HG02943 (cell line): Measurements from ENCODE around the gene POMT1.

Experiments
- ATAC-seq: cut with Tn5 transposase; IDR thresholded peaks from one replicate; pipeline ENCODE4 v1.9.1; 2021; ENCODE audit warnings: mild to moderate bottlenecking, low read depth, moderate library complexity; ENCODE audit not compliant: unreplicated experiment

The POMT1 gene

GRCh38 chr9:131522257-131523085 is 19.8 kb downstream of the POMT1 start:
- ATAC-seq: no peak

DNA sequence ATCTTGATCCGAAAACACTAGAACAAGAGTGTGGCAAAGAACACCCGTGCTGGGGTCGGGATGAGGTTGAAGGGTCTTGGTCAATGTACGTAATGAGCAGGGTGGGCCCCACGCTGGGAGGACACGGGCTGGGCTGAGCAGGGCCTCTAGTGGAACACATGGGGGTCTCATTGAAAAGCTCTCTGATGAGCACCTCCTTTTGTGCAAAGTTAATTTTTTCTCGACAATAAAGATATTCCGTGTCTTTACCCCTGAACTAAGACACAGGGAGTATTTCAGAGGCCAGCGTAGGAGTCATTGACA is 20.3 kb downstream of the POMT1 start:
- ATAC-seq: no peak

DNA sequence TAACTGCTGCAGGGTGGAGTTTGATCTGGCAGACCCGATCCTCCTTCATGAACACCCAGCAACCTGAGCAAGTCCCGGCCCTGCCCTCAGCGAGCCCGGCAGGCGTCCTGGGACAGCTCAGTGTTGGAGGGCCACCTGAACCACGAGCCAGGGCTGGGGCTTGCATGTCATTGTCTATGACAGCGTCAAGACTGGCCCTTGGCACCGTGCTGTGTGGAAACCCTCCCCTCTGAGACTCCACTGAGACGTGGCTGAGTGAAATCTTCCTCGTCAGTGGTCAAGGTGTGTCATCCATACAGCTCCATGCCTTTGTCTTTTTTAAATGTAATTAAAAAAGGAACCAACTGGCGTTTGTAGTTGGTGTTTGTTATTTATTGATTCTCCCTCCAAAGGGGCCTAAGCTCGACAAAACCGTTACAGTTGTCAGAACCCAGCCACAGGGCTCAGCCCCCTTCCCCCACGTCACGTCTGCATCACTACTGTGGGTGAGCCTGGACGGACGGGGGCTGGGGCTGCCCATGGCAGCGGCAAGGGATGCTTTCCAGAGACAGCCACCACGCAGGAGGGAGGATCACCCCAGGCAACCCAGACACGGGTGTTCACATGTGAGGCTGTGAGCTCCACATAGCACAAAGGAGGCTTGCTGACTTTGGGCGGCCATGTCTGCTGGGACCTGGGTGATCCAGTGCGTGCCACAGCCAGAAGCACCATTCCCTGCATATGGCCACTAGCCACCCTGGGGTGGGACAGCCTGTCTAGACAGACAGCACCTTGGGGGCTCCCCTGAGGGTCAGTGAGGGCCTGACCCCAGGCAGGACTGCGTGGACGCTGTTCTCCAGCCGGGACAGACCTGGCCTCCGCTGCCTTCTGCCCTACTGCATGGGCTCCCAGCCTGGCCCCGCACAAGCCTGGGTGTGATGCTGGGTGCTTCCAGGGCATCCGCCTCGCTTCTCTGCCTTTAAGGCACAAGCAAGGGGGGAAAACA is 21.0 kb downstream of the POMT1 start:
- no peak for ATAC-seq

- no peak for ATAC-seq
These were observed 22.1 kb downstream of the POMT1 start for GRCh38 chr9:131524665-131525315.

- no peak for ATAC-seq
These were observed 23.2 kb downstream of the POMT1 start for GRCh38 chr9:131525643-131526565.

- ATAC-seq: no peak
These were observed 25.5 kb downstream of the POMT1 start for GRCh38 chr9:131528186-131528585.

DNA sequence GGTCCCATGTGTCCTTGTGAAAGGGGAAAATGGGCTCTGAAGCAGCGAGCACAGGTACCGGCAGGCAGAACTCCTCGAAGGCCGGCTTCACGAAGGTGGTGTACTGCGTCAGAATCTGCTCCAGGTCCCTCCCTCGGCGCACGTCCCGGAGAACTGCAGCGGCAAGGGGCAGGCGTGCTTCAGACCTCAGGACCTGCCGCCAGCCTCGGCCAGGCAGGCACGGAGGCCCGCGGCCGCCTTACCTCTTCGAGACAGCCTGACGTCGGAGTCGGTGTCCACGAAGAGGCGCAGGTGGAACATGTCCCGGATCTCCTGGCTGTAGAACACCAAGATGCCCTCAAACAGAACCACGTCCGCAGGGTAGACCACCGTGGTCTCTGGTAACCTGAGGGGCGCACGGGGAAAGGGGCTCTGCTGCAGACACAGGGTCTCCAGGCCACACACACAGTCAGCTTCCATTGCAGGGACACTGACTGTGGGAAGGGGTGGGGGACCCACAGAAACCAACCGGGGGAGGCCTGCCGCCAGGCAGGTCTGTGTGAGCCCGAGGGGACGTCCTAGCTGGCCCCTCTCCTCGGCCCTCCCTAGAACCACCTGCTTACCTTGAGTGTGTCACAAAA is 26.3 kb downstream of the POMT1 start:
- ATAC-seq: no peak

GRCh38 chr9:131529597-131530545 is 27.2 kb downstream of the POMT1 start:
- ATAC-seq: no peak

DNA sequence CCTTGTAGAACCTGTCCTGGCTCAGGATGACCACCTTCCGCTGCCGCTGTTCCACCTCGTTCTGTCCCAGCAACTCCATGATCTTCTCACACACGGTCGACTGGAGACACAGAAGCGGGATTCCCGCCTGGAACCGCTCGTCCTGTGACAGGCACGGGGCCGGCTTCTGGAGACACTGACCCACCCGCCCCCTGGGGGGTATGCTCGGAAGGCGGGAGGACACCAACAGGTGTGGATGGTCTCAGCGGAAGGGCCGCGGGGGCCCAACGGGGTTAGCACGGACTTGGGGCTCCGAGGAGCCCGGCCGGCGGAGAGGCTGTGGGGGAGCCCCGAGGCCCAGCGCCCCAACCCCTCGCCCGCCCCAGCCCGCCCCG is 27.8 kb downstream of the POMT1 start:
- no peak for ATAC-seq

DNA sequence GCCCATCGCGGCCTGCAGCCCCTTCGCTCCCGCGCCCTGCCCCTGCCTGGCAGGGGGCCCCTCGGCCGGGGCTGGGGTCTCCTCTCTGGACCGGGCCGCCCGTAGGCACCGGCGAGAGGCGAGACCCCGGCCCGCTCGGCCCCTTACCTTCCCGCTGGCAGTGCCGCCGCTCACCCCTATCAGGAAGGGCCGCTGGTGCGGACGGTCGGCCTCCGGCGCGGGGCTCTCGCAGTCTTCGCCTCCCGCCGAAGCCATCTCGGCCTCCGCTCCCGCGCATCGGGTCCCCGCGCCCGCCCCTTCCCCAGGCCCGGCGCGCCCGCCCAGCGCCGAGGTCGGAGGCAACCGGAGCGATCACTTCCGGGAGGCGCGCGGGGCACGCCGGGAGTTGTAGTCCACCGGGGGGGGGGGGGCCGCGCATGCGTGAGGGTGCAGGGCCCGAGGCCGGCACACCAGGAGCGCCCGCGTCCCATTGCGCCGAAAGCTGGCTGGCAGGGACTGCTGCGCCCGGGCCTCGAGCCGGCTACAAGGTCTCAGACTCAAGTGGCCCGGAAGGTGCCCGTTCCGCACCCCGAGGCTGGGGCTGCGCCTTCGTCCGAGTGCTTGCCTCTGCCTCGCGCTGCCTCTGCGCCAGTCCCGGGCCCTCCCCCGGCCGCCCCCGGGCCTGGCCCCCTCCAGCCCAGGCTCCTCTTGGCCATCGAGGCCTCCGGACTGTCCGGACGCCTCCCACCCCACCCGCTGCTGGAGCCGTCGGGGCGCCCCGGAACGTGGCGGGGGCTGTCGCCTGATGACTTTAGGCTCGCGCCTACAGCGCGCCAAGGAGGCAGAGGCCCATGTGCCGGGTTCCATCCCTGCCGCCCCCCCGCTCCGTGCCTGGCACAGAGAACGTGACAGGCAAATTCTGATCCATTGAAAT is 28.5 kb downstream of the POMT1 start, which contains the start of gene UCK1:
Gene UCK1, minus strand, starts transcription at position 344 of the 913 bp plus-strand sequence. Its CDS starts 89 bp downstream, at position 255.
- ATAC-seq: no peak

GRCh38 chr9:131534721-131535237 is 32.1 kb downstream of the POMT1 start:
- no peak for ATAC-seq

DNA sequence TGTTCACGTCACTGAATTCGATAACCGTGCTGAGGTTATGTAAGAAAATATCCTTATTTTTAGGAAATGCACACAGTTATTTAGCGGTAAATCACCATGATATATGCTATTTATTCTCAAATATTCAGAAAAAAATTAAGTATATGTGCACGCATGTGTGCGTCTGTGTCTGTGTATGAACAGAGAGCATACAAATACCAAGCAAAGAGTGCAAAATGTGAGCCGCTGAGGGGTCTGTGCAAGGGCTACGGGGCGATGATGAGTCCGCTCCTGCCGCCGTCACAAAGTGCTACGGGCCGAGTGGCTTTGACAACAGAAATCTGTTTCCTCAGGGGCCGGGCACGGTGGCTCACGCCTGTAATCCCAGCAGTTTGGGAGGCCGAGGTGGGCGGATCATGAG is 35.2 kb downstream of the POMT1 start:
- no peak for ATAC-seq

DNA sequence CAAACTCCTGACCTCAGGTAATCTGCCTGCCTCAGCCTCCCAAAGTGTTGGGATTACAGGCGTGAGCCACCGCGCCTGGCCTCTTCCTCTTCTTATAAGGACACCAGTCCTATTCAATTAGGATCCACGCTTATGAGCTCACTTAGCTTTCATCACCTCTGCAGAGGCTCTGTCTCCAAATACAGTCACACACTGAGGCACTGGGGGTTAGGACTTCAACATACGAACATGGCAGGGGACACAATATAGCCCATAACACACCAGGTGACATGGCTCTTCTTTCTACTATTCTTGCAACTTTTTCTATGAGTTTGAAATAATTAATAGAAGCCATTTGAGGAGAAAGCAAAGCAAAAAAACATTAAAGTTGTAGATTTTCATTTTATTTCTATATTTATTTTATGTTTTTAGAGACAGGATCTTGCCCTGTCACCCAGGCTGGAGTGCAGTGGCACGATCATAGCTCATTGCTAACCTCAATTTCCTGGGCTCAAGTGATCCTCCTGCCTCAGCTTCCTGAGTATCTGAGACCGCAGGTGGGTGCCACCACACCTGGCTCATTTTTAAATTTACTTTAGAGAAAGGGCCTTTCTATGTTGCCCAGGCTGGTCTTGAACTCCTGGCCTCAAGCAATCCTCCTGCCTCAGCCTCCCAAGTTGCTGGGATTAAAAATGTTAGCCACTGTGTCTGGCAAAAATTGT is 36.7 kb downstream of the POMT1 start:
- no peak for ATAC-seq

DNA sequence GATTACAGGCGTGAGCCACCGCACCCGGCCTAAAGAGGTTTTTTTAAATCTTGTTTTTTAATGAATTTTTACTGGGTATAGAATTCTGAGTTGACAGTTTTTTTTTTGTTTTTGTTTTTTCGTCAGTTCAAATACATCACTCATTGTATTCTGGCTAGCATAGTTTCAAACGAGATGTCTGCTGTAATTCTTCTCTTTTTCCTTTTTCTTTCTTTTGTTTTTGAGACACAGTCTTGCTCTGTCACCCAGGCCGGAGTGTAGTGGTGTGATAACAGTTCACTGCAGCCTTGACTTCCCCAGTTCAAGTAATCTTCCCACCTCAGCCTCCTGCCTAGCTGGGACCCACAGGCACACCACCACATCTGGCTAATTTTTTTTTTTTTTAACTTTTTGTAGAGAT is 40.4 kb downstream of the POMT1 start:
- no peak for ATAC-seq

- no peak for ATAC-seq
These were observed 42.5 kb downstream of the POMT1 start, which contains the start of gene PRRT1B for GRCh38 chr9:131545003-131545785. Gene PRRT1B, plus strand, starts transcription at chr9:131545523. Its CDS starts 93 bp downstream, at chr9:131545616.
